Neural progenitor cell (in vitro differentiated cells): ENCODE results near the gene ESPNL.

Experiments used
- EZH2 ChIP-seq: fragments of 200-600 bp; sonication (generic); IDR thresholded peaks from 2 replicates; pipeline ENCODE4 v1.6.1; 2017; ENCODE audit warnings: antibody characterized with exemption, mild to moderate bottlenecking, moderate library complexity
- EZH2phosphoT487 ChIP-seq: fragments of 200-600 bp; sonication (generic); IDR thresholded peaks from 2 replicates; pipeline ENCODE4 v1.6.1; 2017; ENCODE audit warnings: antibody characterized with exemption
- TF ChIP-seq, protein P1 (sequence below): fragments of 200-600 bp; sonication (generic); IDR thresholded peaks from 2 replicates; pipeline ENCODE4 v1.5.1; 2017; ENCODE audit warnings: antibody characterized with exemption, mild to moderate bottlenecking

DNA sequence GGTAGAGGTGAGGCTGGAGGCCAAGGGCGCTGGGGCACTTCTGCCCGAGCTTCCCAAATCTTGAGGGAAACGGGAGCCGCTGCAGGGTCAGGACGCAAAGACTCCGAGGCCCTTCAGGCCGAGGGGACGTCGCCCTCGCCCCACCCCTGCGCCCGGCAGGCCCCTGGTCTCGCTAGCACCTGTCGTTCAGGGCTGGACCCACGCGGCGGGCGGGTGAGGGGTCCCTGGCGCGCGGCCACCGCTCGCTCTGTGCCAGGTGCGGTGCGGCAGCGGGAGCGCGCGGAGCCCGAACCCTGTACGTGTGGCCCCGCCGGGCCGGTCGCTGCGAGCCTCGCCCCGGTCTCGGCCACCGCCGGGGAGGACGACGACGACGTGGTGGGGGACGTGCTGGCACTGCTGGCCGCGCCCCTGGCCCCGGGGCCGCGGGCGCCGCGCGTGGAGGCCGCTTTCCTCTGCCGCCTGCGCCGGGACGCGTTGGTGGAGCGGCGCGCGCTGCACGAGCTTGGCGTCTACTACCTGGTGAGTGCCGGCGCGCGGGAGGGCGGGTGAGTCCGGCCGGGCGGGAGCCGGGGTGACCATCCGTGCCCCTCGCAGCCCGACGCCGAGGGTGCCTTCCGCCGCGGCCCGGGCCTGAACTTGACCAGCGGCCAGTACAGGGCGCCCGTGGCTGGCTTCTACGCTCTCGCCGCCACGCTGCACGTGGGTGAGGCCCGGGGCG is 63.5 kb downstream of the ESPNL start:
- TF ChIP-seq, protein P1, sequence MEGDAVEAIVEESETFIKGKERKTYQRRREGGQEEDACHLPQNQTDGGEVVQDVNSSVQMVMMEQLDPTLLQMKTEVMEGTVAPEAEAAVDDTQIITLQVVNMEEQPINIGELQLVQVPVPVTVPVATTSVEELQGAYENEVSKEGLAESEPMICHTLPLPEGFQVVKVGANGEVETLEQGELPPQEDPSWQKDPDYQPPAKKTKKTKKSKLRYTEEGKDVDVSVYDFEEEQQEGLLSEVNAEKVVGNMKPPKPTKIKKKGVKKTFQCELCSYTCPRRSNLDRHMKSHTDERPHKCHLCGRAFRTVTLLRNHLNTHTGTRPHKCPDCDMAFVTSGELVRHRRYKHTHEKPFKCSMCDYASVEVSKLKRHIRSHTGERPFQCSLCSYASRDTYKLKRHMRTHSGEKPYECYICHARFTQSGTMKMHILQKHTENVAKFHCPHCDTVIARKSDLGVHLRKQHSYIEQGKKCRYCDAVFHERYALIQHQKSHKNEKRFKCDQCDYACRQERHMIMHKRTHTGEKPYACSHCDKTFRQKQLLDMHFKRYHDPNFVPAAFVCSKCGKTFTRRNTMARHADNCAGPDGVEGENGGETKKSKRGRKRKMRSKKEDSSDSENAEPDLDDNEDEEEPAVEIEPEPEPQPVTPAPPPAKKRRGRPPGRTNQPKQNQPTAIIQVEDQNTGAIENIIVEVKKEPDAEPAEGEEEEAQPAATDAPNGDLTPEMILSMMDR = no peak
- peak; percentile 87 for TF ChIP-seq EZH2
- peak; percentile 76 for TF ChIP-seq EZH2phosphoT487
